HG03378 (cell line): ENCODE measurements around the gene SEMA6B.
"Not testable (repeated sequence)": the region's sequence is repeated elsewhere in the genome, so short reads cannot be mapped to it uniquely, and the experiment has no call there.

Experiments used
- ATAC-seq: cut with Tn5 transposase; IDR thresholded peaks from one replicate; pipeline ENCODE4 v1.9.1; 2021; ENCODE audit warnings: mild to moderate bottlenecking, moderate library complexity; ENCODE audit not compliant: unreplicated experiment

Gene SEMA6B

GRCh38 chr19:4559569-4559968 is at the start of gene SEMA6B:
Gene SEMA6B (minus strand): TSS chr19:4559684. CDS start chr19:4558457, 1,227 bp downstream.
- no peak for ATAC-seq

GRCh38 chr19:4606921-4607678 is 47.6 kb upstream of the SEMA6B start:
- ATAC-seq: no peak

GRCh38 chr19:4606181-4606580 is 46.7 kb upstream of the SEMA6B start:
- no peak for ATAC-seq

- no peak for ATAC-seq
Observed at GRCh38 chr19:4604912-4605311, 45.4 kb upstream of the SEMA6B start.

GRCh38 chr19:4602915-4603314 is 43.4 kb upstream of the SEMA6B start:
- ATAC-seq: no peak

GRCh38 chr19:4602173-4602788 is 42.8 kb upstream of the SEMA6B start:
- no peak for ATAC-seq

GRCh38 chr19:4600893-4601292 is 41.4 kb upstream of the SEMA6B start:
- ATAC-seq: no peak

GRCh38 chr19:4600082-4600481 is 40.6 kb upstream of the SEMA6B start:
- no peak for ATAC-seq

GRCh38 chr19:4598712-4599111 is 39.2 kb upstream of the SEMA6B start:
- ATAC-seq: no peak

- no peak for ATAC-seq
Observed at GRCh38 chr19:4597975-4598671, 38.6 kb upstream of the SEMA6B start.

GRCh38 chr19:4597278-4597974 is 37.9 kb upstream of the SEMA6B start:
- ATAC-seq: no peak

- no peak for ATAC-seq
Observed at GRCh38 chr19:4596033-4596904, 36.8 kb upstream of the SEMA6B start.

- ATAC-seq: not testable (repeated sequence)
Observed at GRCh38 chr19:4595158-4595557, 35.7 kb upstream of the SEMA6B start.

GRCh38 chr19:4594201-4594600 is 34.7 kb upstream of the SEMA6B start:
- no peak for ATAC-seq

- no peak for ATAC-seq
Observed at GRCh38 chr19:4593409-4593851, 33.9 kb upstream of the SEMA6B start.

- ATAC-seq: no peak
Observed at GRCh38 chr19:4592445-4592844, 33.0 kb upstream of the SEMA6B start.

- no peak for ATAC-seq
Observed at GRCh38 chr19:4591320-4591719, 31.8 kb upstream of the SEMA6B start.

GRCh38 chr19:4590559-4590958 is 31.1 kb upstream of the SEMA6B start:
- no peak for ATAC-seq

GRCh38 chr19:4589579-4590410 is 30.3 kb upstream of the SEMA6B start:
- no peak for ATAC-seq
